Loucy (cell line): Measurements from ENCODE around the gene PPP1R15A.

Experiments used
- H2AFZ ChIP-seq: fragments of 200-600 bp; sonication (generic); 2 replicates; pipeline ENCODE4 v1.6.0; 2016; ENCODE audit warnings: antibody characterized with exemption, mild to moderate bottlenecking, low read length, moderate library complexity
- H3F3A ChIP-seq: fragments of 200-600 bp; 2 replicates; pipeline ENCODE4 v1.6.0; 2016; ENCODE audit warnings: antibody characterized with exemption, low read depth, mild to moderate bottlenecking
- H3K27me3 ChIP-seq: fragments of 200-600 bp; sonication (generic); 2 replicates; pipeline ENCODE4 v1.6.1; 2014; ENCODE audit warnings: low read length, mild to moderate bottlenecking; ENCODE audit not compliant: insufficient read depth, poor library complexity, severe bottlenecking
- H3K36me3 ChIP-seq: fragments of 200-600 bp; sonication (generic); 2 replicates; pipeline ENCODE4 v1.6.1; 2016; ENCODE audit warnings: low read length; ENCODE audit not compliant: insufficient read depth
- H3K4me1 ChIP-seq: fragments of 200-600 bp; sonication (generic); 2 replicates; pipeline ENCODE4 v1.5.1; 2014; ENCODE audit warnings: low read length, mild to moderate bottlenecking; ENCODE audit not compliant: insufficient read depth, poor library complexity, severe bottlenecking
- H3K4me2 ChIP-seq: fragments of 200-600 bp; sonication (generic); 2 replicates; pipeline ENCODE4 v1.6.0; 2014; ENCODE audit warnings: antibody characterized with exemption, low read length, low read depth, mild to moderate bottlenecking; ENCODE audit not compliant: poor library complexity, severe bottlenecking
- H3K4me3 ChIP-seq: fragments of 200-600 bp; sonication (generic); 2 replicates; pipeline ENCODE4 v1.5.1; 2014; ENCODE audit warnings: low read length, mild to moderate bottlenecking, mixed read lengths; ENCODE audit not compliant: poor library complexity, severe bottlenecking
- H3K79me2 ChIP-seq: fragments of 200-600 bp; sonication (generic); 2 replicates; pipeline ENCODE4 v1.6.1; 2014; ENCODE audit warnings: low read length; ENCODE audit not compliant: insufficient read depth
- H3K9ac ChIP-seq: fragments of 200-600 bp; sonication (generic); 2 replicates; pipeline ENCODE4 v1.6.0; 2014; ENCODE audit warnings: mild to moderate bottlenecking, low read depth, low read length, moderate library complexity; ENCODE audit not compliant: poor library complexity, severe bottlenecking
- H3K9me2 ChIP-seq: fragments of 200-600 bp; sonication (generic); replicated peaks from 2 replicates; pipeline ENCODE4 v1.6.1; 2016; ENCODE audit warnings: low read depth, low read length, mixed read lengths
- H3K9me3 ChIP-seq: fragments of 200-600 bp; sonication (generic); 2 replicates; pipeline ENCODE4 v1.6.1; 2014; ENCODE audit warnings: mild to moderate bottlenecking, antibody characterized with exemption, low read length, low read depth; ENCODE audit not compliant: insufficient read depth
- H4K20me1 ChIP-seq: fragments of 200-600 bp; sonication (generic); 2 replicates; pipeline ENCODE4 v1.6.0; 2014; ENCODE audit warnings: antibody characterized with exemption, low read length, mild to moderate bottlenecking; ENCODE audit not compliant: insufficient read depth, poor library complexity, severe bottlenecking
- CTCF ChIP-seq: fragments of 200-600 bp; sonication (generic); conservative IDR thresholded peaks from 2 replicates; pipeline ENCODE4 v1.5.1; 2014; ENCODE audit warnings: mild to moderate bottlenecking, antibody characterized with exemption, low read length
- EZH2phosphoT487 ChIP-seq: fragments of 200-600 bp; IDR thresholded peaks from 2 replicates; pipeline ENCODE4 v1.6.1; 2018; ENCODE audit warnings: antibody characterized with exemption, mild to moderate bottlenecking, moderate library complexity, borderline replicate concordance

Gene PPP1R15A

GRCh38 chr19:48830088-48830487, 42.1 kb upstream of the PPP1R15A start:
- Histone ChIP-seq H3K4me3 (no peak overlapping the region), H3F3A (no peaks in the 10 kb centered on the region), H3K36me3 (no peaks in the 10 kb centered on the region), H3K9me2 (no peaks in the 10 kb centered on the region), H3K4me1 (no peaks in the 10 kb centered on the region), H2AFZ (no peak overlapping the region), H4K20me1 (no peaks in the 10 kb centered on the region), H3K4me2 (no peak overlapping the region), H3K27me3 (no peaks in the 10 kb centered on the region), H3K79me2 (no peaks in the 10 kb centered on the region), H3K9me3 (no peaks in the 10 kb centered on the region), H3K9ac (no peak overlapping the region)
- TF ChIP-seq EZH2phosphoT487 (no peak), CTCF (no peak)

- H3K9ac ChIP-seq: no peak overlapping the region
- peaks cover 2% of the 10 kb centered on the region for H3K4me1 ChIP-seq
- H3K4me3 ChIP-seq: no peak overlapping the region
- no peak overlapping the region for H3K4me2 ChIP-seq
- no peaks in the 10 kb centered on the region for H3F3A ChIP-seq
- no peaks in the 10 kb centered on the region for H3K9me2 ChIP-seq
- no peaks in the 10 kb centered on the region for H3K36me3 ChIP-seq
- no peak overlapping the region for H2AFZ ChIP-seq
- H3K79me2 ChIP-seq: no peaks in the 10 kb centered on the region
- H3K9me3 ChIP-seq: no peaks in the 10 kb centered on the region
- H4K20me1 ChIP-seq: no peaks in the 10 kb centered on the region
- no peaks in the 10 kb centered on the region for H3K27me3 ChIP-seq
- no peak for TF ChIP-seq CTCF
- no peak for TF ChIP-seq EZH2phosphoT487
These were observed 41.3 kb upstream of the PPP1R15A start for GRCh38 chr19:48830965-48831364.

- Histone ChIP-seq H3F3A (no peaks in the 10 kb centered on the region), H3K36me3 (no peaks in the 10 kb centered on the region), H3K9me3 (no peaks in the 10 kb centered on the region), H3K27me3 (no peaks in the 10 kb centered on the region), H3K79me2 (no peaks in the 10 kb centered on the region), H3K4me3 (no peak overlapping the region), H2AFZ (no peak overlapping the region), H3K9ac (no peak overlapping the region), H3K4me1 (peaks cover 16% of the 10 kb centered on the region), H3K9me2 (no peaks in the 10 kb centered on the region), H3K4me2 (no peak overlapping the region), H4K20me1 (no peaks in the 10 kb centered on the region)
- TF ChIP-seq EZH2phosphoT487: no peak
- no peak for TF ChIP-seq CTCF
These were observed 39.2 kb upstream of the PPP1R15A start for GRCh38 chr19:48833049-48833448.
